Measurements from ENCODE around the gene PERM1. TPM values are rescaled to one million over a fixed set of nuclear protein-coding genes. Genes with fewer than 3 reads are reported as not detected.

Gene PERM1
- total RNA-seq, 1 experiment from 2014 or later, result not detected

- TF ChIP-seq, protein P1, sequence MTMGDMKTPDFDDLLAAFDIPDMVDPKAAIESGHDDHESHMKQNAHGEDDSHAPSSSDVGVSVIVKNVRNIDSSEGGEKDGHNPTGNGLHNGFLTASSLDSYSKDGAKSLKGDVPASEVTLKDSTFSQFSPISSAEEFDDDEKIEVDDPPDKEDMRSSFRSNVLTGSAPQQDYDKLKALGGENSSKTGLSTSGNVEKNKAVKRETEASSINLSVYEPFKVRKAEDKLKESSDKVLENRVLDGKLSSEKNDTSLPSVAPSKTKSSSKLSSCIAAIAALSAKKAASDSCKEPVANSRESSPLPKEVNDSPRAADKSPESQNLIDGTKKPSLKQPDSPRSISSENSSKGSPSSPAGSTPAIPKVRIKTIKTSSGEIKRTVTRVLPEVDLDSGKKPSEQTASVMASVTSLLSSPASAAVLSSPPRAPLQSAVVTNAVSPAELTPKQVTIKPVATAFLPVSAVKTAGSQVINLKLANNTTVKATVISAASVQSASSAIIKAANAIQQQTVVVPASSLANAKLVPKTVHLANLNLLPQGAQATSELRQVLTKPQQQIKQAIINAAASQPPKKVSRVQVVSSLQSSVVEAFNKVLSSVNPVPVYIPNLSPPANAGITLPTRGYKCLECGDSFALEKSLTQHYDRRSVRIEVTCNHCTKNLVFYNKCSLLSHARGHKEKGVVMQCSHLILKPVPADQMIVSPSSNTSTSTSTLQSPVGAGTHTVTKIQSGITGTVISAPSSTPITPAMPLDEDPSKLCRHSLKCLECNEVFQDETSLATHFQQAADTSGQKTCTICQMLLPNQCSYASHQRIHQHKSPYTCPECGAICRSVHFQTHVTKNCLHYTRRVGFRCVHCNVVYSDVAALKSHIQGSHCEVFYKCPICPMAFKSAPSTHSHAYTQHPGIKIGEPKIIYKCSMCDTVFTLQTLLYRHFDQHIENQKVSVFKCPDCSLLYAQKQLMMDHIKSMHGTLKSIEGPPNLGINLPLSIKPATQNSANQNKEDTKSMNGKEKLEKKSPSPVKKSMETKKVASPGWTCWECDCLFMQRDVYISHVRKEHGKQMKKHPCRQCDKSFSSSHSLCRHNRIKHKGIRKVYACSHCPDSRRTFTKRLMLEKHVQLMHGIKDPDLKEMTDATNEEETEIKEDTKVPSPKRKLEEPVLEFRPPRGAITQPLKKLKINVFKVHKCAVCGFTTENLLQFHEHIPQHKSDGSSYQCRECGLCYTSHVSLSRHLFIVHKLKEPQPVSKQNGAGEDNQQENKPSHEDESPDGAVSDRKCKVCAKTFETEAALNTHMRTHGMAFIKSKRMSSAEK (CRISPR knock-in tag; IDR thresholded peaks at IDR 0.05; ENCODE audit: borderline replicate concordance), result no peak
- TF ChIP-seq GTF2I (CRISPR knock-in tag; conservative IDR thresholded peaks at IDR 0.05) (no peak), ZNF232 (CRISPR knock-in tag; IDR thresholded peaks at IDR 0.05) (no peak), CDX4 (CRISPR knock-in tag; IDR thresholded peaks at IDR 0.05; ENCODE audit: borderline replicate concordance) (no peak), ETV6 (CRISPR knock-in tag; IDR thresholded peaks at IDR 0.05) (0 out of 2 replicates have a peak, but pooled peaks have one; percentile 59), GRHL2 (CRISPR knock-in tag; IDR thresholded peaks at IDR 0.05; ENCODE audit: insufficient replicate concordance, severe bottlenecking) (no peak), SP1 (CRISPR knock-in tag; conservative IDR thresholded peaks at IDR 0.05) (peak; percentile 81), PRDM15 (CRISPR knock-in tag; IDR thresholded peaks at IDR 0.05) (no peak), FOXJ3 (CRISPR knock-in tag; IDR thresholded peaks at IDR 0.05; ENCODE audit: borderline replicate concordance) (no peak), ELF4 (CRISPR knock-in tag; IDR thresholded peaks at IDR 0.05; ENCODE audit: low read depth) (no peak), SMAD3 (CRISPR knock-in tag; IDR thresholded peaks at IDR 0.05; ENCODE audit: borderline replicate concordance) (no peak), IRF1 (CRISPR knock-in tag; IDR thresholded peaks at IDR 0.05) (no peak), CBFB (CRISPR knock-in tag; IDR thresholded peaks at IDR 0.05; ENCODE audit: low read depth) (no peak), SOX15 (CRISPR knock-in tag; IDR thresholded peaks at IDR 0.05) (no peak), ZNF423 (CRISPR knock-in tag; IDR thresholded peaks at IDR 0.05) (peak; percentile 99), HMGXB4 (CRISPR knock-in tag; IDR thresholded peaks at IDR 0.05) (no peak), GABPB1 (CRISPR knock-in tag; IDR thresholded peaks at IDR 0.05) (no peak)
- TF ChIP-seq, protein P2, sequence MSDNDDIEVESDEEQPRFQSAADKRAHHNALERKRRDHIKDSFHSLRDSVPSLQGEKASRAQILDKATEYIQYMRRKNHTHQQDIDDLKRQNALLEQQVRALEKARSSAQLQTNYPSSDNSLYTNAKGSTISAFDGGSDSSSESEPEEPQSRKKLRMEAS (CRISPR knock-in tag; IDR thresholded peaks at IDR 0.05), result no peak
- TF ChIP-seq, protein P3, sequence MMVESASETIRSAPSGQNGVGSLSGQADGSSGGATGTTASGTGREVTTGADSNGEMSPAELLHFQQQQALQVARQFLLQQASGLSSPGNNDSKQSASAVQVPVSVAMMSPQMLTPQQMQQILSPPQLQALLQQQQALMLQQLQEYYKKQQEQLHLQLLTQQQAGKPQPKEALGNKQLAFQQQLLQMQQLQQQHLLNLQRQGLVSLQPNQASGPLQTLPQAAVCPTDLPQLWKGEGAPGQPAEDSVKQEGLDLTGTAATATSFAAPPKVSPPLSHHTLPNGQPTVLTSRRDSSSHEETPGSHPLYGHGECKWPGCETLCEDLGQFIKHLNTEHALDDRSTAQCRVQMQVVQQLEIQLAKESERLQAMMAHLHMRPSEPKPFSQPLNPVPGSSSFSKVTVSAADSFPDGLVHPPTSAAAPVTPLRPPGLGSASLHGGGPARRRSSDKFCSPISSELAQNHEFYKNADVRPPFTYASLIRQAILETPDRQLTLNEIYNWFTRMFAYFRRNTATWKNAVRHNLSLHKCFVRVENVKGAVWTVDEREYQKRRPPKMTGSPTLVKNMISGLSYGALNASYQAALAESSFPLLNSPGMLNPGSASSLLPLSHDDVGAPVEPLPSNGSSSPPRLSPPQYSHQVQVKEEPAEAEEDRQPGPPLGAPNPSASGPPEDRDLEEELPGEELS (CRISPR knock-in tag; IDR thresholded peaks at IDR 0.05), result no peak
- TF ChIP-seq, protein P4, sequence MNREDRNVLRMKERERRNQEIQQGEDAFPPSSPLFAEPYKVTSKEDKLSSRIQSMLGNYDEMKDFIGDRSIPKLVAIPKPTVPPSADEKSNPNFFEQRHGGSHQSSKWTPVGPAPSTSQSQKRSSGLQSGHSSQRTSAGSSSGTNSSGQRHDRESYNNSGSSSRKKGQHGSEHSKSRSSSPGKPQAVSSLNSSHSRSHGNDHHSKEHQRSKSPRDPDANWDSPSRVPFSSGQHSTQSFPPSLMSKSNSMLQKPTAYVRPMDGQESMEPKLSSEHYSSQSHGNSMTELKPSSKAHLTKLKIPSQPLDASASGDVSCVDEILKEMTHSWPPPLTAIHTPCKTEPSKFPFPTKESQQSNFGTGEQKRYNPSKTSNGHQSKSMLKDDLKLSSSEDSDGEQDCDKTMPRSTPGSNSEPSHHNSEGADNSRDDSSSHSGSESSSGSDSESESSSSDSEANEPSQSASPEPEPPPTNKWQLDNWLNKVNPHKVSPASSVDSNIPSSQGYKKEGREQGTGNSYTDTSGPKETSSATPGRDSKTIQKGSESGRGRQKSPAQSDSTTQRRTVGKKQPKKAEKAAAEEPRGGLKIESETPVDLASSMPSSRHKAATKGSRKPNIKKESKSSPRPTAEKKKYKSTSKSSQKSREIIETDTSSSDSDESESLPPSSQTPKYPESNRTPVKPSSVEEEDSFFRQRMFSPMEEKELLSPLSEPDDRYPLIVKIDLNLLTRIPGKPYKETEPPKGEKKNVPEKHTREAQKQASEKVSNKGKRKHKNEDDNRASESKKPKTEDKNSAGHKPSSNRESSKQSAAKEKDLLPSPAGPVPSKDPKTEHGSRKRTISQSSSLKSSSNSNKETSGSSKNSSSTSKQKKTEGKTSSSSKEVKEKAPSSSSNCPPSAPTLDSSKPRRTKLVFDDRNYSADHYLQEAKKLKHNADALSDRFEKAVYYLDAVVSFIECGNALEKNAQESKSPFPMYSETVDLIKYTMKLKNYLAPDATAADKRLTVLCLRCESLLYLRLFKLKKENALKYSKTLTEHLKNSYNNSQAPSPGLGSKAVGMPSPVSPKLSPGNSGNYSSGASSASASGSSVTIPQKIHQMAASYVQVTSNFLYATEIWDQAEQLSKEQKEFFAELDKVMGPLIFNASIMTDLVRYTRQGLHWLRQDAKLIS (CRISPR knock-in tag; IDR thresholded peaks at IDR 0.05; ENCODE audit: borderline replicate concordance), result no peak
Measured at GRCh38 chr1:1024771-1025699, 43.1 kb upstream of the PERM1 start (continued).

Data from WTC11 (cell line).